Adrenal gland (tissue), 12 donors: Measurements from ENCODE around the gene IDH3G. TPM values are rescaled to one million over a fixed set of nuclear protein-coding genes. Genes with fewer than 3 reads are reported as not detected.

ENCODE experiments used
- DNase-seq, 7 donors: peaks; one replicate each; pipeline ENCODE4 v3.0.0-alpha.2; 2019 to 2020
- H3K27ac ChIP-seq, 5 donors: fragments of 200-600 bp; sonication (generic) in 4 of 5; 1 replicate in 3 of 5; 2 replicates in 2 of 5; pipeline versions ENCODE4 v1.5.1 to v1.8.0; 2016 to 2020; ENCODE audit warnings: mild to moderate bottlenecking in 1 of 5
- H3K27me3 ChIP-seq: fragments of 200-600 bp; 2 replicates; pipeline ENCODE4 v1.8.0; 2021
- H3K36me3 ChIP-seq, 2 donors: fragments of 200-600 bp; replicated peaks in 1 of 2; 1 replicate in 1 of 2; 2 replicates in 1 of 2; pipeline versions ENCODE4 v1.5.1 to v1.8.0; 2018 to 2022
- H3K4me1 ChIP-seq, 2 donors: fragments of 200-600 bp; replicated peaks in 1 of 2; 1 replicate in 1 of 2; 2 replicates in 1 of 2; pipeline versions ENCODE4 v1.5.1 to v1.8.0; 2018 to 2021
- H3K4me3 ChIP-seq, 4 donors: fragments of 200-600 bp; sonication (generic) in 3 of 4; one replicate each; pipeline ENCODE4 v1.5.1; 2016 to 2018
- H3K9me3 ChIP-seq, 3 donors: fragments of 200-600 bp; sonication (generic) in 1 of 3; replicated peaks in 1 of 3; 1 replicate in 2 of 3; 2 replicates in 1 of 3; pipeline versions ENCODE4 v1.5.1 to v1.8.0; 2016 to 2021
- CTCF ChIP-seq, 6 experiments: fragments of 450-650 bp in 4 of 6; fragments of 200-600 bp in 2 of 6; sonication (generic) in 1 of 6; IDR thresholded peaks; 1 replicate in 5 of 6; 2 replicates in 1 of 6; pipeline versions ENCODE4 v1.5.1 to v1.8.0; 2016 to 2021; ENCODE audit warnings: antibody characterized with exemption in 6 of 6, mild to moderate bottlenecking in 2 of 6, moderate library complexity in 1 of 6
- POLR2A ChIP-seq, 2 donors: fragments of 450-650 bp; IDR thresholded peaks; one replicate each; pipeline ENCODE4 v1.6.1; 2017; ENCODE audit warnings: antibody characterized with exemption in 2 of 2, mild to moderate bottlenecking in 2 of 2, moderate library complexity in 1 of 2
- WGBS, 4 donors: extraction: QIAGEN DNeasy Blood & Tissue Kit in 2 of 4; methylation state at CpG; one replicate each; pipeline versions ENCODE4 v1.1.5 to v1.1.7; 2013 to 2017; 5-methylcytosine and 5-hydroxymethylcytosine counted together
- intact Hi-C, 2 donors: fragments of 100-400 bp; cut with DNase I; formaldehyde crosslinking; loops; one replicate each; pipeline versions ENCODE4 v1.14.1 to v1.15.0; 2022 to 2023
- polyA plus RNA-seq, 3 donors: library from polyadenylated mRNA; stranded (reverse); fragments of 200-250 nt in 2 of 3; fragments of 350-450 nt in 1 of 3; fragmentation: Illumina TruSeq in 1 of 3; extraction: RNeasy Lipid Tissue Mini Kit (QIAGEN cat#74804) in 1 of 3; gene quantifications; one replicate each; pipeline ENCODE4 v1.2.3, GENCODE V29; 2013 to 2014
- total RNA-seq, 9 donors: library from RNA; depleted of rRNA in 4 of 9; stranded (reverse); fragments of >200 nt in 4 of 9; fragments of 120-200 nt in 1 of 9; fragmentation: NEBNext Ultra II Directional in 1 of 9; extraction: Animal tissue kit (Norgen Biotek cat#: 25700) in 1 of 9; gene quantifications; one replicate each; pipeline versions ENCODE4 v1.1.0 to v1.2.4, GENCODE V29; 2013 to 2023
- donor health status: healthy with polysubstance abuse.
- donor health status: Bipolar disorder and iron deficiency.
- donor health status: DM: yes; HTN: yes; CAD: no.
- donor health status: DM: no; HTN: no; CAD: no.
- donor health status: DM: no; HTN: no; CAD: no.
- donor health status: DM: yes; HTN: yes; CAD: no.

IDH3G gene
- total and polyA plus RNA-seq, 12 donors, result 68.4 to 144 (median 85.2) TPM

- no peak overlapping the region for H3K27ac ChIP-seq
- DNase-seq, result no peak
- H3K9me3 ChIP-seq, result no peaks in the 10 kb centered on the region
- no peaks in the 10 kb centered on the region for H3K36me3 ChIP-seq
- 85 to 100% (median 90%) methylated on average over 2 to 30 of the region's 30 CpGs for WGBS, 4 donors
- intact Hi-C loops, result no loop called here
- no peak for TF ChIP-seq CTCF (IDR thresholded peaks at IDR 0.05)
- no peak for TF ChIP-seq POLR2A (IDR thresholded peaks at IDR 0.05)
- peaks cover 4% of the 10 kb centered on the region in 2 donors for H3K4me1 ChIP-seq
- H3K4me3 ChIP-seq, result no peak overlapping the region
- H3K27me3 ChIP-seq, result no peaks in the 10 kb centered on the region
Observed at GRCh38 chrX:153736071-153736820, 57.9 kb downstream of the IDH3G start.

Other genes starting within 250 kb of the IDH3G start
- gene CCNQ, start 195.2 kb downstream of the IDH3G start, total RNA-seq, result 10 to 100 TPM; 13.2 to 36.7 (median 24.1) TPM
- 10 to 100 TPM; 18.7 to 48.5 (median 38.1) TPM for gene CCNQ, start 195.2 kb downstream of the IDH3G start, polyA plus RNA-seq
- gene DUSP9, start 147.2 kb downstream of the IDH3G start, total RNA-seq, result 10 to 100 TPM in 1 of 9 donors, under 1 TPM in 5, not detected in 3; 0.11 to 15.9 (median 0.24) TPM
- not detected for gene DUSP9, start 147.2 kb downstream of the IDH3G start, polyA plus RNA-seq
- gene PNCK, start 120.6 kb downstream of the IDH3G start, total RNA-seq, result 1 to 10 TPM in 3 of 9 donors, under 1 TPM in 4, not detected in 2; 0.48 to 2.7 (median 1.00) TPM
- 1 to 10 TPM in 2 of 3 donors, under 1 TPM in 1; 0.42 to 6.5 (median 1.9) TPM for gene PNCK, start 120.6 kb downstream of the IDH3G start, polyA plus RNA-seq
- gene SLC6A8, start 106.4 kb downstream of the IDH3G start, total RNA-seq, result 100 to 1,000 TPM in 4 of 9 donors, 10 to 100 TPM in 4, 1 to 10 TPM in 1; 3.1 to 136 (median 71.0) TPM
- 100 to 1,000 TPM in 1 of 3 donors, 10 to 100 TPM in 2; 51.8 to 118 (median 63.0) TPM for gene SLC6A8, start 106.4 kb downstream of the IDH3G start, polyA plus RNA-seq
- 100 to 1,000 TPM; 168 to 343 (median 285) TPM for gene BCAP31, start 70.0 kb downstream of the IDH3G start, total RNA-seq
- gene BCAP31, start 70.0 kb downstream of the IDH3G start, polyA plus RNA-seq, result 100 to 1,000 TPM; 121 to 274 (median 218) TPM
- gene ABCD1, start 69.5 kb downstream of the IDH3G start, total RNA-seq, result 10 to 100 TPM; 29.6 to 78.0 (median 51.0) TPM
- 10 to 100 TPM; 29.7 to 58.6 (median 42.3) TPM for gene ABCD1, start 69.5 kb downstream of the IDH3G start, polyA plus RNA-seq
- 100 to 1,000 TPM in 1 of 9 donors, 10 to 100 TPM in 7, 1 to 10 TPM in 1; 1.1 to 103 (median 34.9) TPM for gene PLXNB3, start 30.1 kb downstream of the IDH3G start, total RNA-seq
- 100 to 1,000 TPM in 1 of 3 donors, 10 to 100 TPM in 2; 21.7 to 119 (median 87.3) TPM for gene PLXNB3, start 30.1 kb downstream of the IDH3G start, polyA plus RNA-seq
- gene SRPK3, start 13.3 kb downstream of the IDH3G start, total RNA-seq, result 1 to 10 TPM in 5 of 9 donors, under 1 TPM in 3, not detected in 1; 0.14 to 2.9 (median 1.3) TPM
- 10 to 100 TPM in 1 of 3 donors, 1 to 10 TPM in 1, under 1 TPM in 1; 0.31 to 20.5 (median 4.9) TPM for gene SRPK3, start 13.3 kb downstream of the IDH3G start, polyA plus RNA-seq
- 100 to 1,000 TPM; 162 to 609 (median 366) TPM for gene SSR4, start 293 bp upstream of the IDH3G start, total RNA-seq
- 1,000 to 10,000 TPM in 1 of 3 donors, 100 to 1,000 TPM in 2; 195 to 1,349 (median 921) TPM for gene SSR4, start 293 bp upstream of the IDH3G start, polyA plus RNA-seq
- gene PDZD4, start 36.2 kb upstream of the IDH3G start, total RNA-seq, result 1 to 10 TPM in 8 of 9 donors, under 1 TPM in 1; 0.69 to 8.8 (median 3.4) TPM
- 10 to 100 TPM in 1 of 3 donors, 1 to 10 TPM in 2; 3.0 to 39.2 (median 9.5) TPM for gene PDZD4, start 36.2 kb upstream of the IDH3G start, polyA plus RNA-seq
- 10 to 100 TPM in 3 of 9 donors, 1 to 10 TPM in 4, under 1 TPM in 2; 0.52 to 50.1 (median 2.7) TPM for gene L1CAM, start 91.8 kb upstream of the IDH3G start, total RNA-seq
- 10 to 100 TPM in 2 of 3 donors, 1 to 10 TPM in 1; 8.9 to 34.1 (median 14.5) TPM for gene L1CAM, start 91.8 kb upstream of the IDH3G start, polyA plus RNA-seq
- 1 to 10 TPM in 1 of 9 donors, under 1 TPM in 8; 0.11 to 1.1 (median 0.57) TPM for gene AVPR2, start 110.3 kb upstream of the IDH3G start, total RNA-seq
- gene AVPR2, start 110.3 kb upstream of the IDH3G start, polyA plus RNA-seq, result 1 to 10 TPM in 2 of 3 donors, not detected in 1; 1.0 to 1.6 TPM
- gene ARHGAP4, start 131.9 kb upstream of the IDH3G start, total RNA-seq, result 10 to 100 TPM; 22.4 to 67.8 (median 45.0) TPM
- 100 to 1,000 TPM in 2 of 3 donors, 1 to 10 TPM in 1; 1.5 to 316 (median 118) TPM for gene ARHGAP4, start 131.9 kb upstream of the IDH3G start, polyA plus RNA-seq
- 100 to 1,000 TPM in 3 of 9 donors, 10 to 100 TPM in 6; 60.0 to 159 (median 93.2) TPM for gene NAA10, start 140.7 kb upstream of the IDH3G start, total RNA-seq
- 100 to 1,000 TPM; 121 to 287 (median 228) TPM for gene NAA10, start 140.7 kb upstream of the IDH3G start, polyA plus RNA-seq
- gene RENBP, start 150.3 kb upstream of the IDH3G start, total RNA-seq, result 10 to 100 TPM; 15.5 to 37.4 (median 24.6) TPM
- 10 to 100 TPM in 2 of 3 donors, 1 to 10 TPM in 1; 5.4 to 69.6 (median 27.6) TPM for gene RENBP, start 150.3 kb upstream of the IDH3G start, polyA plus RNA-seq
- gene HCFC1, start 177.4 kb upstream of the IDH3G start, total RNA-seq, result 10 to 100 TPM in 8 of 9 donors, 1 to 10 TPM in 1; 9.2 to 77.1 (median 57.8) TPM
- 10 to 100 TPM; 15.3 to 32.7 (median 19.6) TPM for gene HCFC1, start 177.4 kb upstream of the IDH3G start, polyA plus RNA-seq
- gene TMEM187, start 178.4 kb upstream of the IDH3G start, total RNA-seq, result 10 to 100 TPM in 7 of 9 donors, 1 to 10 TPM in 2; 5.7 to 29.2 (median 16.7) TPM
- 1 to 10 TPM; 4.0 to 6.8 (median 5.3) TPM for gene TMEM187, start 178.4 kb upstream of the IDH3G start, polyA plus RNA-seq
- 100 to 1,000 TPM in 4 of 9 donors, 10 to 100 TPM in 5; 48.2 to 142 (median 98.0) TPM for gene IRAK1, start 225.5 kb upstream of the IDH3G start, total RNA-seq
- gene IRAK1, start 225.5 kb upstream of the IDH3G start, polyA plus RNA-seq, result 10 to 100 TPM; 36.9 to 70.1 (median 63.4) TPM